ENCODE measurements around the gene NXPH1.
"Not testable (repeated sequence)": the region's sequence is repeated elsewhere in the genome, so short reads cannot be mapped to it uniquely, and the experiment has no call there.

The NXPH1 gene

DNA sequence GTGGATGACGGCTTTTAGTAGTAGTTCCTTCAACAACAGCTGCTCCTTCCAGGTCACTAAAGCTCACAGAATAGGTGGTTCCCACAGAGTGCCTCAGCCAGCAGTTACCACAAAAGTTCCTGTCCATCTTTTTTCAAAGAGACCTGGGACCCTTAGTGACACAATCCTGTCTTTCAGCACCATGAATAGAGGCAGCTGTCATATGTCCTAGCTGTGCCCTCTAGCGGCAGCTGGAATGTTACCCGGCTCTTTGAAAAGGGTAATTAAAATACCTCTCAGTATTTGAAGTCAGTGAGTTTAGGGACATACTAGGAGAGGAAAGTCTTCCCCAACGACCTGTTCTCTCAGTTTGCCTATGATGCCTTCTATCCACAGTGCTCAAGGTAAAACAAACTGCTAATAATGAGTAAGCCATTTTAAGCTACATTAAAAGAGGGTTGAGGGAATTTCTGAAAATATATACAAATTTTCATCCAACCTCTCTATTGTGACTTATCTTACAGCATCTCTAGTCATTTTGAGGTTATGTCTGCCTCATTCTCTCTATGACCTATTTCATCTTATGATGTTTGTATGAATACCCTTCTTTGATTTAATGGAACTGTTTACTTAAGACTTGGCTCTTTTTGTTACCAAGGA is 290.8 kb downstream of the NXPH1 start:
- Histone ChIP-seq H3K36me3 (replicated peaks; ENCODE audit: low read depth, low read length) (no peaks in the 10 kb centered on the region), H3K4me3 (ENCODE audit: low read length) (no peak overlapping the region), H4K20me1 (ENCODE audit: insufficient read depth, low read length) (no peaks in the 10 kb centered on the region), H3K4me2 (ENCODE audit: low read length) (no peak overlapping the region), H3K27me3 (ENCODE audit: low read depth, low read length) (no peaks in the 10 kb centered on the region), H3K79me2 (ENCODE audit: low read length) (no peaks in the 10 kb centered on the region), H3K27ac (ENCODE audit: low read length) (no peak overlapping the region), H3K4me1 (ENCODE audit: low read length) (no peaks in the 10 kb centered on the region), H3K9ac (ENCODE audit: low read length) (no peak overlapping the region), H3K9me3 (ENCODE audit: insufficient read depth, low read length) (no peaks in the 10 kb centered on the region), H2AFZ (ENCODE audit: low read depth, low read length) (no peak overlapping the region)
- TF ChIP-seq EZH2phosphoT487 (IDR thresholded peaks at IDR 0.05; ENCODE audit: low read depth) = no peak
- TF ChIP-seq, protein P1, sequence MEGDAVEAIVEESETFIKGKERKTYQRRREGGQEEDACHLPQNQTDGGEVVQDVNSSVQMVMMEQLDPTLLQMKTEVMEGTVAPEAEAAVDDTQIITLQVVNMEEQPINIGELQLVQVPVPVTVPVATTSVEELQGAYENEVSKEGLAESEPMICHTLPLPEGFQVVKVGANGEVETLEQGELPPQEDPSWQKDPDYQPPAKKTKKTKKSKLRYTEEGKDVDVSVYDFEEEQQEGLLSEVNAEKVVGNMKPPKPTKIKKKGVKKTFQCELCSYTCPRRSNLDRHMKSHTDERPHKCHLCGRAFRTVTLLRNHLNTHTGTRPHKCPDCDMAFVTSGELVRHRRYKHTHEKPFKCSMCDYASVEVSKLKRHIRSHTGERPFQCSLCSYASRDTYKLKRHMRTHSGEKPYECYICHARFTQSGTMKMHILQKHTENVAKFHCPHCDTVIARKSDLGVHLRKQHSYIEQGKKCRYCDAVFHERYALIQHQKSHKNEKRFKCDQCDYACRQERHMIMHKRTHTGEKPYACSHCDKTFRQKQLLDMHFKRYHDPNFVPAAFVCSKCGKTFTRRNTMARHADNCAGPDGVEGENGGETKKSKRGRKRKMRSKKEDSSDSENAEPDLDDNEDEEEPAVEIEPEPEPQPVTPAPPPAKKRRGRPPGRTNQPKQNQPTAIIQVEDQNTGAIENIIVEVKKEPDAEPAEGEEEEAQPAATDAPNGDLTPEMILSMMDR (IDR thresholded peaks at IDR 0.05; ENCODE audit: low read depth, low read length) = peak; percentile 76

DNA sequence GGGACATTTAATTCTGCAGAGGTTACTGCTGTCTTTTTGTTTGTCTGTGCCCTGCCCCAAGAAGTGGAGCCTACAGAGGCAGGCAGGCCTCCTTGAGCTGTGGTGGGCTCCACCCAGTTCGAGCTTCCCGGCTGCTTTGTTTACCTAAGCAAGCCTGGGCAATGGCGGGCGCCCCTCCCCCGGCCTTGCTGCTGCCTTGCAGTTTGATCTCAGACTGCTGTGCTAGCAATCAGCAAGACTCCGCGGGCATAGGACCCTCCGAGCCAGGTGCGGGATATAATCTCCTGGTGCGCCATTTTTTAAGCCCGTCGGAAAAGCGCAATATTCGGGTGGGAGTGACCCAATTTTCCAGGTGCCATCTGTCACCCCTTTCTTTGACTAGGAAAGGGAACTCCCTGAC is 298.3 kb downstream of the NXPH1 start:
- H3K9me3 ChIP-seq (ENCODE audit: insufficient read depth, low read length); H3K27ac ChIP-seq (ENCODE audit: low read length); H3K27me3 ChIP-seq (ENCODE audit: low read depth, low read length); H3K9ac ChIP-seq (ENCODE audit: low read length); H3K4me3 ChIP-seq (ENCODE audit: low read length); H3K4me1 ChIP-seq (ENCODE audit: low read length); H3K36me3 ChIP-seq (replicated peaks; ENCODE audit: low read depth, low read length); H2AFZ ChIP-seq (ENCODE audit: low read depth, low read length); H3K79me2 ChIP-seq (ENCODE audit: low read length); H4K20me1 ChIP-seq (ENCODE audit: insufficient read depth, low read length); H3K4me2 ChIP-seq (ENCODE audit: low read length): not testable (repeated sequence)

DNA sequence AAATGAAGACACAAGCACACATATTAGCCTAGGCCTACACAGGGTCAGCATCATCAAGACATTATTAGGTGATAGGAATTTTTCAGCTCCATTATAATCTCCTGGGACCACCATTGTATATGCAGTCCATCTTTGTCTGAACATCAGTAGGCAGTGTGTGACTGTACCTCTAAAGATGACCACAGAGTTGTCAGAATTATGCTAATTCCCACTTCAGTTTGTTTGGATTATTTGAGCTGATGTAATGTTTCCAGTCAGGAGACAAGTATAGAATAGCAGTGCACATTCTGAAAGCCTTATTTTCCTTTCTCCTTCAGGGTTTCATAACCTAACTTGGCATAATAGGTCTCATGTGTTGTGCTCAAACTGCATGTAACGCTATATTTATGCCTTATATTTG is 306.4 kb downstream of the NXPH1 start:
- no peak overlapping the region for H3K9ac ChIP-seq (ENCODE audit: low read length)
- H3K36me3 ChIP-seq (replicated peaks; ENCODE audit: low read depth, low read length) = no peaks in the 10 kb centered on the region
- no peak overlapping the region for H2AFZ ChIP-seq (ENCODE audit: low read depth, low read length)
- no peaks in the 10 kb centered on the region for H3K79me2 ChIP-seq (ENCODE audit: low read length)
- no peaks in the 10 kb centered on the region for H3K9me3 ChIP-seq (ENCODE audit: insufficient read depth, low read length)
- no peak overlapping the region for H3K4me2 ChIP-seq (ENCODE audit: low read length)
- no peaks in the 10 kb centered on the region for H3K27me3 ChIP-seq (ENCODE audit: low read depth, low read length)
- H3K4me1 ChIP-seq (ENCODE audit: low read length) = no peaks in the 10 kb centered on the region
- no peaks in the 10 kb centered on the region for H4K20me1 ChIP-seq (ENCODE audit: insufficient read depth, low read length)
- H3K4me3 ChIP-seq (ENCODE audit: low read length) = no peak overlapping the region
- H3K27ac ChIP-seq (ENCODE audit: low read length) = no peak overlapping the region
- no peak for TF ChIP-seq EZH2phosphoT487 (IDR thresholded peaks at IDR 0.05; ENCODE audit: low read depth)
- TF ChIP-seq, protein P1 (IDR thresholded peaks at IDR 0.05; ENCODE audit: low read depth, low read length) = no peak

DNA sequence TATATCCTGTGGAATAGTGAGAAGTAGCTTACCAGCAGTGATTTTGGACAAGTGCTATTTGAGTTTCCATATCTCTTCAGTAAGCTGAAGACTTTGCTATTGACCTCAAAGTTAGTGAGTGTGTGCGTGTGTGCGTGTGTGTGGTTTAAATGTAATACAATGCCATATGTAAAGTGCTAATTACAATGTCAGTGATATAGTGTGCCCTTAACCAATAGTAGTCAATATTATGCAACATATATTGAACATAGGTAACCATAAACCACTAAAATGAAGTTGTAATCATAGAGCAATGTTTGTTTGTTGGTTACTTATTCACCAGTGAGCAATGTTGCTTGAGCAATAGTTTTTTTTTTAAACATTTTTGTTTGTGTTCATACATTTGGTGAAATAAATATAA is 309.4 kb downstream of the NXPH1 start:
- no peaks in the 10 kb centered on the region for H3K79me2 ChIP-seq (ENCODE audit: low read length)
- no peak overlapping the region for H3K4me2 ChIP-seq (ENCODE audit: low read length)
- no peaks in the 10 kb centered on the region for H4K20me1 ChIP-seq (ENCODE audit: insufficient read depth, low read length)
- no peak overlapping the region for H3K4me3 ChIP-seq (ENCODE audit: low read length)
- H3K4me1 ChIP-seq (ENCODE audit: low read length) = no peaks in the 10 kb centered on the region
- H3K9ac ChIP-seq (ENCODE audit: low read length) = no peak overlapping the region
- no peak for TF ChIP-seq EZH2phosphoT487 (IDR thresholded peaks at IDR 0.05; ENCODE audit: low read depth)
- TF ChIP-seq, protein P1 (IDR thresholded peaks at IDR 0.05; ENCODE audit: low read depth, low read length) = no peak
- no peak overlapping the region for H2AFZ ChIP-seq (ENCODE audit: low read depth, low read length)
- H3K27ac ChIP-seq (ENCODE audit: low read length) = no peak overlapping the region
- no peaks in the 10 kb centered on the region for H3K9me3 ChIP-seq (ENCODE audit: insufficient read depth, low read length)
- no peaks in the 10 kb centered on the region for H3K27me3 ChIP-seq (ENCODE audit: low read depth, low read length)
- no peaks in the 10 kb centered on the region for H3K36me3 ChIP-seq (replicated peaks; ENCODE audit: low read depth, low read length)

All from OCI-LY3 (cell line).